Endothelial cell of umbilical vein (primary cell): ENCODE data around the gene UQCRHL.

Experiments used
- MYC ChIP-seq: IDR thresholded peaks from one replicate; pipeline ENCODE4 v1.6.1; 2011; ENCODE audit warnings: mild to moderate bottlenecking, low read depth, low read length
- POLR2A ChIP-seq: IDR thresholded peaks from 2 replicates; pipeline ENCODE4 v1.6.1; 2012; ENCODE audit warnings: low read depth, mild to moderate bottlenecking, control low read depth, low read length
- POLR2AphosphoS5 ChIP-seq: IDR thresholded peaks from 2 replicates; pipeline ENCODE4 v1.6.1; 2012; ENCODE audit warnings: low read depth, mild to moderate bottlenecking, control low read depth, low read length, moderate library complexity; ENCODE audit not compliant: insufficient read depth
- TF ChIP-seq, protein P1 (sequence below), 2 donors: IDR thresholded peaks; 1 replicate in 1 of 2; 2 replicates in 1 of 2; pipeline ENCODE4 v1.5.1; 2011; ENCODE audit warnings: low read length in 2 of 2, mild to moderate bottlenecking in 2 of 2, moderate library complexity in 2 of 2, control low read depth in 1 of 2, inconsistent platforms in 1 of 2, low read depth in 1 of 2; ENCODE audit not compliant: insufficient read depth in 1 of 2; ENCODE audit errors: extremely low read depth in 1 of 2

DNA sequence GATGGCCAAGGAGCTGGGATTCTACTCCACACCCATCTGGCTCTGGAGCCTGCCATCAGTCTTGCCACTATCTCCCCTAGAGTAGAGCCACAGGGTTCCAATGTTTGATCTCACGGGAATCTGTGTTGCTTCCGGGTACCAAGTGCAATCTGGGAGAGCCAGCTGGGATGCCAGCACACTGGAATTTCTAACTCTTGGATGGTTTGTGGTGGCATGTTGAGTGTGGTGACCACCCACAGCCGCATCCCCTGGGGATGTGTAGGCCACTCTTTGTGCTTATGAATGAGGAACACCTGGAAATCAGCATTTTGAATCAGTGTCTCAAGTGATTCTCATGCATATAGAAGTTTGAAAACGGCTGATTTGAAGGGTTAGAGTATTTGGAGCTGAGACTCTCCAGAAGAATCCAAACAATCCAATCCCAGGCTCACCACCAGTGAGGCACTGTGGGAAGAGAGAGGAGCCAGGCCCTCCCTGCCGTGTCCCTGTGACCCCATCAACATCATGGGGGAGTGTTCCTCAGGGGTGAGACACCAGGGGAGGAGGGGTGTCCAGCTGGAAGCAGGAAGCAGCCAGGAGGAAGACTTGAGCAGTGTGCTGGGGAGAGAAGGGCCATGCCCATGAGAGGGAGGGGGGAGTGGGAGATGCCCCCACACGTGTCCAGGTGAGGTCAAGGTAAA is 35.5 kb downstream of the UQCRHL start:
- TF ChIP-seq, protein P1, sequence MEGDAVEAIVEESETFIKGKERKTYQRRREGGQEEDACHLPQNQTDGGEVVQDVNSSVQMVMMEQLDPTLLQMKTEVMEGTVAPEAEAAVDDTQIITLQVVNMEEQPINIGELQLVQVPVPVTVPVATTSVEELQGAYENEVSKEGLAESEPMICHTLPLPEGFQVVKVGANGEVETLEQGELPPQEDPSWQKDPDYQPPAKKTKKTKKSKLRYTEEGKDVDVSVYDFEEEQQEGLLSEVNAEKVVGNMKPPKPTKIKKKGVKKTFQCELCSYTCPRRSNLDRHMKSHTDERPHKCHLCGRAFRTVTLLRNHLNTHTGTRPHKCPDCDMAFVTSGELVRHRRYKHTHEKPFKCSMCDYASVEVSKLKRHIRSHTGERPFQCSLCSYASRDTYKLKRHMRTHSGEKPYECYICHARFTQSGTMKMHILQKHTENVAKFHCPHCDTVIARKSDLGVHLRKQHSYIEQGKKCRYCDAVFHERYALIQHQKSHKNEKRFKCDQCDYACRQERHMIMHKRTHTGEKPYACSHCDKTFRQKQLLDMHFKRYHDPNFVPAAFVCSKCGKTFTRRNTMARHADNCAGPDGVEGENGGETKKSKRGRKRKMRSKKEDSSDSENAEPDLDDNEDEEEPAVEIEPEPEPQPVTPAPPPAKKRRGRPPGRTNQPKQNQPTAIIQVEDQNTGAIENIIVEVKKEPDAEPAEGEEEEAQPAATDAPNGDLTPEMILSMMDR (IDR thresholded peaks at IDR 0.05; ENCODE audit: extremely low read depth in 1 of 2, insufficient read depth in 1 of 2, low read depth in 1 of 2, low read length in 2 of 2): no peak
- TF ChIP-seq POLR2AphosphoS5: no peak
- TF ChIP-seq MYC: no peak
- TF ChIP-seq POLR2A: no peak
